ENCODE data around the gene FAM110C. TPM values are rescaled to one million over a fixed set of nuclear protein-coding genes. Genes with fewer than 3 reads are reported as not detected.
A peak's percentile ranks its signal among the peaks of the same experiment; 100 is the strongest.

Gene FAM110C
- total and polyA plus RNA-seq, 2 of the 8 experiments (the other 6 are each of a cell fraction or from before 2014, with no cell fraction given) = 4.8 to 13.2 TPM

- no peak overlapping the region for H2BK12ac ChIP-seq (ENCODE audit: low read depth, low read length)
- H3K27me3 ChIP-seq (replicated peaks in 1 of 4; ENCODE audit: control insufficient read depth in 3 of 4, extremely low read depth in 1 of 4, insufficient read depth in 3 of 4, low read length in 3 of 4) = peaks cover 0 to 12% (median 5%) of the 10 kb centered on the region in 4 experiments; a peak in 4 of 7 replicates
- no peak overlapping the region for H3K18ac ChIP-seq (ENCODE audit: extremely low read depth, low read length)
- H3K9ac ChIP-seq (replicated peaks in 1 of 4; ENCODE audit: extremely low read depth in 1 of 4, low read depth in 3 of 4, low read length in 3 of 4) = no peak overlapping the region
- peaks cover 8% of the 10 kb centered on the region in 2 experiments for H4K20me1 ChIP-seq (replicated peaks in 1 of 2; ENCODE audit: control insufficient read depth in 1 of 2, insufficient read depth in 2 of 2, low read length in 2 of 2)
- no peak overlapping the region for H3K23ac ChIP-seq (ENCODE audit: insufficient read length)
- peaks cover 2 to 11% (median 7%) of the 10 kb centered on the region in 4 experiments; a peak in 6 of 8 replicates for H3K36me3 ChIP-seq (ENCODE audit: control insufficient read depth in 2 of 4, insufficient read depth in 4 of 4, low read length in 3 of 4)
- H2BK15ac ChIP-seq (ENCODE audit: low read length) = no peak overlapping the region
- H3K27ac ChIP-seq (ENCODE audit: low read depth, low read length) = no peak overlapping the region
- H3K4me3 ChIP-seq (ENCODE audit: extremely low read depth in 1 of 4, insufficient read depth in 2 of 4, low read depth in 3 of 4, low read length in 4 of 4) = peak overlapping the region; percentile 66 to 82 (median 74)
- no peak overlapping the region for H3K14ac ChIP-seq (ENCODE audit: insufficient read length)
- H2AFZ ChIP-seq (ENCODE audit: low read length) = no peak overlapping the region
- peaks cover 6 to 11% (median 11%) of the 10 kb centered on the region in 4 experiments; a peak in 6 of 7 replicates for H3K4me1 ChIP-seq (replicated peaks in 1 of 4; ENCODE audit: control insufficient read depth in 3 of 4, insufficient read depth in 4 of 4, low read length in 3 of 4)
- no peak overlapping the region for H4K91ac ChIP-seq (replicated peaks; ENCODE audit: insufficient read length, low read length)
- H4K8ac ChIP-seq (ENCODE audit: extremely low read depth, insufficient read depth, low read length) = no peak overlapping the region
- H2BK20ac ChIP-seq (ENCODE audit: low read length) = no peak overlapping the region
- no peak overlapping the region for H4K5ac ChIP-seq (ENCODE audit: insufficient read length, low read depth, low read length)
- H3K4me2 ChIP-seq (ENCODE audit: insufficient read depth in 1 of 2, low read depth in 2 of 2, low read length in 2 of 2) = peak overlapping the region; percentile 76 to 93
- H3K23me2 ChIP-seq (ENCODE audit: low read depth, low read length) = peaks cover 10% of the 10 kb centered on the region; the same call in 1 of the 2 replicates
- TF ChIP-seq RAD21 (IDR thresholded peaks at IDR 0.05 in 1 of 2, conservative IDR thresholded peaks at IDR 0.05 in 1 of 2; ENCODE audit: low read depth in 2 of 2, low read length in 2 of 2) (peak in 1 of 2 experiments; percentile 13; a peak in 1 of 4 replicates), TCF12 (IDR thresholded peaks at IDR 0.05; ENCODE audit: low read depth, low read length) (no peak)
- no peaks in the 10 kb centered on the region for H3K9me3 ChIP-seq (ENCODE audit: insufficient read depth in 2 of 2, low read depth in 1 of 2, low read length in 1 of 2)
- no peak overlapping the region for H2BK120ac ChIP-seq (replicated peaks; ENCODE audit: low read depth, low read length)
- no peak for FAIRE-seq
- H3K79me1 ChIP-seq (ENCODE audit: low read depth, low read length) = peaks cover 2% of the 10 kb centered on the region
- no peak overlapping the region for H3K56ac ChIP-seq (replicated peaks; ENCODE audit: insufficient read length, low read depth, low read length)
- peaks cover 0 to 34% of the 10 kb centered on the region in 2 experiments; a peak in 3 of 4 replicates for H3K79me2 ChIP-seq (ENCODE audit: control insufficient read depth in 1 of 2, insufficient read depth in 2 of 2, low read length in 2 of 2)
- WGBS, 2 experiments (ENCODE audit: extremely low coverage in 1 of 2, insufficient coverage in 1 of 2, insufficient read length in 1 of 2, insufficient replicate concordance in 2 of 2, low coverage in 1 of 2, low lambda C conversion rate in 2 of 2, missing lambda C conversion rate in 1 of 2) = 13% methylated on average over 6 of the region's 6 CpGs; no CpG with 5 or more reads in 1 of the 2 experiments
- no peak overlapping the region for H2AK5ac ChIP-seq (ENCODE audit: low read depth, low read length)
- DNase-seq (ENCODE audit: low read depth in 1 of 2, low spot score in 2 of 2) = no peak
- H2BK5ac ChIP-seq (ENCODE audit: low read depth, low read length) = no peak overlapping the region
- POLR2A ChIA-PET (ENCODE audit: partially characterized antibody) = interaction anchor here (1.2 to 2.0 kb wide), 3 partner anchors 12 to 245 kb away, joined by 4 read pairs; no protein-coding TSS in a partner anchor
- no peak overlapping the region for H3K4ac ChIP-seq (replicated peaks; ENCODE audit: insufficient read length, low read depth, low read length)
- CTCF ChIA-PET (ENCODE audit: partially characterized antibody) = interaction anchor here (0.6 to 3.1 kb wide), 9 partner anchors 20 to 670 kb away, joined by 3 to 15 read pairs (median 3); no protein-coding TSS in a partner anchor
Observed at GRCh38 chr2:44748-45341, 1.5 kb downstream of the FAM110C start.
